Liver (tissue), 2 donors: Measurements from ENCODE around the gene TTC39C.

ENCODE experiments used
- GABPA ChIP-seq, 2 donors: IDR thresholded peaks in 1 of 2; conservative IDR thresholded peaks in 1 of 2; 2 replicates each; pipeline ENCODE4 v1.6.1; 2016; ENCODE audit warnings: antibody characterized with exemption in 2 of 2, mild to moderate bottlenecking in 1 of 2, moderate library complexity in 1 of 2
- JUND ChIP-seq, 2 donors: IDR thresholded peaks; 2 replicates each; pipeline ENCODE4 v1.6.1; 2016; ENCODE audit warnings: antibody characterized with exemption in 2 of 2
- donor health status: healthy.

DNA sequence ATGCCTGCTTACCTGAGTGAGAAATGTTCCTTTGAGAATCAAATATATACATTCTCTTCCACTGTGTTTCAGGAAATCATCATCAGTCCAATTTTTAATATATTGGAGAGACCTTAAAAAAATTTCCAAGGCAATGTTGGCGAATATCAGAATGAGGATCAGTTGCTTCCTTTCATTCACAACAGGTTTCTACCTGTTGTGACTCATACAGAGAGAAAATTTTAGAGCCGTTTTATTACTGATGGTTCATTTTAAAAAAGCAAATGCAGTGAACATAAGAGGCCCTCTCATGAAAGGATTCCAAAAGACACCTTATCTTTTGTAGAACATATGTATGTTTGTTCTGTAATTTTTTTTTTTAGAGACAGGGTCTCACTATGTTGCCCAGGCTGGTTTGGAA is 42.0 kb downstream of the TTC39C start:
- TF ChIP-seq JUND (IDR thresholded peaks at IDR 0.05) (no peak), GABPA (IDR thresholded peaks at IDR 0.05 in 1 of 2, conservative IDR thresholded peaks at IDR 0.05 in 1 of 2) (no peak)
